RWPE2 (cell line): ENCODE data around the gene MIB1.

Experiments
- ATAC-seq: fragments of 200-7000 bp; cut with Tn5 transposase; 3 replicates; pipeline ENCODE4 v1.9.1; 2021; ENCODE audit warnings: low read depth
- DNase-seq: peaks from one replicate; pipeline ENCODE4 v3.0.0-alpha.2; 2020; ENCODE audit warnings: low spot score
- H3K27ac ChIP-seq: fragments of 450-650 bp; 2 replicates; pipeline ENCODE4 v1.5.1; 2017; ENCODE audit warnings: mild to moderate bottlenecking; ENCODE audit not compliant: poor library complexity, severe bottlenecking
- H3K27me3 ChIP-seq: fragments of 250-450 bp; sonication (Bioruptor Pico); 2 replicates; pipeline ENCODE4 v1.5.1; 2021; ENCODE audit warnings: mild to moderate bottlenecking, moderate library complexity; ENCODE audit not compliant: insufficient read depth, poor library complexity, severe bottlenecking
- H3K36me3 ChIP-seq: fragments of 250-450 bp; sonication (Bioruptor Pico); 2 replicates; pipeline ENCODE4 v1.5.1; 2020; ENCODE audit warnings: low read depth, mild to moderate bottlenecking, moderate library complexity
- H3K4me1 ChIP-seq: fragments of 250-450 bp; sonication (Bioruptor Pico); 2 replicates; pipeline ENCODE4 v1.5.1; 2021; ENCODE audit warnings: mild to moderate bottlenecking, moderate library complexity; ENCODE audit not compliant: insufficient read depth, poor library complexity, severe bottlenecking
- H3K4me3 ChIP-seq: fragments of 250-450 bp; sonication (Bioruptor Pico); 2 replicates; pipeline ENCODE4 v1.5.1; 2021; ENCODE audit warnings: mild to moderate bottlenecking, moderate library complexity; ENCODE audit not compliant: severe bottlenecking
- H3K9me3 ChIP-seq: fragments of 250-450 bp; sonication (Bioruptor Pico); 2 replicates; pipeline ENCODE4 v1.5.1; 2021; ENCODE audit warnings: mild to moderate bottlenecking, moderate library complexity; ENCODE audit not compliant: severe bottlenecking
- TF ChIP-seq, protein P1 (sequence below): fragments of 450-650 bp; IDR thresholded peaks from one replicate; pipeline ENCODE4 v1.5.1; 2017; ENCODE audit warnings: mild to moderate bottlenecking, moderate library complexity; ENCODE audit not compliant: poor library complexity, severe bottlenecking

MIB1 gene

DNA sequence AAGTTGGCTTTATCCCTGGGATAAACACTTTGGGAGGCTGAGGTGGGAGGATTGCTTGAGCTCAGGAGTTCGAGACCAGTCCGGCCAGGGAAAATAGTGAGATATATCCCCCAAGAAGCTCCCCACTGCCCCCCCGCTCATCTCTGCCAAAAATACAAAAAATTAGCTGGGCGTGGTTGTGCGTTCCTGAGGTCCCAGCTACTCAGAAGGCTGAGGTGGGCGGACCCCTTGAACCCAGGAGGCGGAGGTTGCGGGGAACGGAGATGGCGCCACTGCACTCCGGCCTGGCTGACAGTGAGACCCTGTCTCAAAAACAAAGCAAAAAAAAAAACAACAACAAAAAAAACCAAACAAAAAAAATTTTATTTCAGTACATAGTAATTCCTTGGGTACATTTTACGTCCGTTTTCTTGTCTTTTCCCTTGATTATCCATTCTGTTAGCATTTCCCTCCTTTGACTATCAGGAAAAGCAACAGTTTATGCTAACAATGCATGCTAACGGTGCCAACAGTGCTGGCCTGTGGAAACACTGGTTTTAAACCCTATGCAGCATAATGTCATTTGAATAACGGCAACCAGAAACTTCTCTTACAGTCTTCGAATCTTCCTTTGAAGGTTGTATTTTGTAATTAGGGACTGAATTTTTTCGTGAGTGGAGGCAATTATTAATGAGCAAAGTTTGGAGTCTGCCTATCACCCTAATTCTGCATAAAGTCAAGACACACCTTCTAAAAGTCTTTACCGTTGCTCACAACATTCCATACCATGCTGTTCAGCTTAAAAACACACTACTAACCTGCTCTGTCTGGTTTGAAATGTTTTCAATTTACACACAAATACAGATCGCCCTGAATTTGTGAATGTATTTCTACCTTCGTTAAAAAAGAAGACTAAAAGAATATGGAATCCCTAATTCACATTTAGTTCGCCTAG is 721 bp upstream of the MIB1 start:
- ATAC-seq: peak; percentile 50
- no peaks in the 10 kb centered on the region for H3K9me3 ChIP-seq
- no peak for DNase-seq
- peaks cover 4% of the 10 kb centered on the region for H3K4me1 ChIP-seq
- TF ChIP-seq, protein P1, sequence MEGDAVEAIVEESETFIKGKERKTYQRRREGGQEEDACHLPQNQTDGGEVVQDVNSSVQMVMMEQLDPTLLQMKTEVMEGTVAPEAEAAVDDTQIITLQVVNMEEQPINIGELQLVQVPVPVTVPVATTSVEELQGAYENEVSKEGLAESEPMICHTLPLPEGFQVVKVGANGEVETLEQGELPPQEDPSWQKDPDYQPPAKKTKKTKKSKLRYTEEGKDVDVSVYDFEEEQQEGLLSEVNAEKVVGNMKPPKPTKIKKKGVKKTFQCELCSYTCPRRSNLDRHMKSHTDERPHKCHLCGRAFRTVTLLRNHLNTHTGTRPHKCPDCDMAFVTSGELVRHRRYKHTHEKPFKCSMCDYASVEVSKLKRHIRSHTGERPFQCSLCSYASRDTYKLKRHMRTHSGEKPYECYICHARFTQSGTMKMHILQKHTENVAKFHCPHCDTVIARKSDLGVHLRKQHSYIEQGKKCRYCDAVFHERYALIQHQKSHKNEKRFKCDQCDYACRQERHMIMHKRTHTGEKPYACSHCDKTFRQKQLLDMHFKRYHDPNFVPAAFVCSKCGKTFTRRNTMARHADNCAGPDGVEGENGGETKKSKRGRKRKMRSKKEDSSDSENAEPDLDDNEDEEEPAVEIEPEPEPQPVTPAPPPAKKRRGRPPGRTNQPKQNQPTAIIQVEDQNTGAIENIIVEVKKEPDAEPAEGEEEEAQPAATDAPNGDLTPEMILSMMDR: no peak
- 0 out of 2 replicates have a peak, but pooled peaks cover 4% of the 10 kb centered on the region for H3K36me3 ChIP-seq
- H3K27me3 ChIP-seq: no peaks in the 10 kb centered on the region
- H3K27ac ChIP-seq: peak overlapping the region; percentile 74
- peak overlapping the region; percentile 71 for H3K4me3 ChIP-seq

DNA sequence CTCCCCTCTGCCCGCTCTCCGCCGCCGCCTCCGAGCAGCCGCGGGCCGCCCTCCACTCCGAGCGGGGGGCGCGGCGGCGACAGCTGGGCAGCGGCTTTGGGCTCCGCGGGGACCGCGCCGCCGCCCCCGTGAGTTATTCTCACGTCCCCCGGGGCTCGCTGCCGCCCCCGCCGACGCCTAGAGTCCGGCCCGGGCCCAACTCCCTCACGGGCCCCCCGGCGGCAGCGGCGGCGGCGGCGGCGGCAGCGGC is 645 bp downstream of the MIB1 start:
- TF ChIP-seq, protein P1: no peak
- DNase-seq: no peak
- no peak for ATAC-seq
- Histone ChIP-seq H3K4me3 (peak overlapping the region; percentile 71), H3K9me3 (no peaks in the 10 kb centered on the region), H3K27me3 (no peaks in the 10 kb centered on the region), H3K36me3 (0 out of 2 replicates have a peak, but pooled peaks cover 4% of the 10 kb centered on the region), H3K27ac (peak overlapping the region; percentile 74), H3K4me1 (peaks cover 4% of the 10 kb centered on the region)

DNA sequence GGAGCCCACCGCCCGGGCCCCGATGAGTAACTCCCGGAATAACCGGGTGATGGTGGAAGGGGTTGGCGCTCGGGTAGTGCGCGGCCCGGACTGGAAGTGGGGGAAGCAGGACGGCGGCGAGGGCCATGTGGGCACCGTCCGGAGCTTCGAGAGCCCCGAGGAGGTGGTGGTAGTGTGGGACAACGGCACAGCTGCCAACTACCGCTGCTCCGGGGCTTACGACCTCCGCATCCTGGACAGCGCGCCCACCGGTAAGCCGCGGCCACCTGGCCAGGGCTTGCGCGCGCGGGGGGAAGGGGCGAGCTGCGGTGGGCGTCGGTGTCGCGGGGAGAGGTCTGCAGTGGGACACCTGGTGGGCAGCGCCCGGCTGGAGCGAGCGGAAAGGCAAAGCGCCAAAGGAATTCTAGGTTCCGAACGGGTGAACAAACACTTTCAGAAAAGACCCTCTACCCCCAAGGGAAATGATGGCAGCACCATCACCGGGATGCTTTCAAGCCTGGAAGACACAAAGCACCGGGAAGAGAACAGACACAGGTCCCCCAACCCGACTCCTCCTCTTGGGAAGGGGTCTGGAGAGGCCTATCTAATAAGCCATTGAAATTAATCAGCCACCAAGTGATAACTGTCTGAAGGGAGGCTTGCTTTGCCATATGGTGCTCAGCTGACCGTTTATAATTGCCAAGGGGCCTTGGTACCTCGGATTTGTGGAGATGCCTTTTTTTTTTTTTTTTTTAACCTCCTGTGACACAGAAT is 1.1 kb downstream of the MIB1 start:
- Histone ChIP-seq H3K4me3 (peak overlapping the region; percentile 71), H3K27ac (peak overlapping the region; percentile 74)
- no peak; the same call in 2 of the 3 replicates for ATAC-seq

DNA sequence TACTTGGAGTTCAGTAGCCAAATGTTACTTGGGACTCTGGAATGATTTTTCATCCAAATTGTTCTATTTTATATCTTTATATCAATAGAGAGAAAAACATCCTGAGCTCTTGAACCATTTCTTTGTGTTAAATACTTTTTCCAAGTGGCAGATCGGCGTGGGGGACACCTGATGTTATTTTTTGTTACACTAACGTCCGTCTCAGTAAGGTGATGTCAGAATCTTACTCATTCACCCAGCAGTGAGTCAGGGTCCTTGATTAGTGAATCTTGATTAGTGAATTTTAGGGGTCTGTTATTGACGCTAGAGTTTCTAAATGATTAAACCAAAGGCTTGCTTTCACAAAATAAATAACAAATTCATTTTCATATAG is 1.7 kb downstream of the MIB1 start:
- peak overlapping the region; percentile 71 for H3K4me3 ChIP-seq
- ATAC-seq (no peak), DNase-seq (no peak)
- H3K36me3 ChIP-seq: 0 out of 2 replicates have a peak, but pooled peaks cover 4% of the 10 kb centered on the region
- no peaks in the 10 kb centered on the region for H3K9me3 ChIP-seq
- TF ChIP-seq, protein P1: no peak
- H3K4me1 ChIP-seq: peaks cover 4% of the 10 kb centered on the region
- no peaks in the 10 kb centered on the region for H3K27me3 ChIP-seq
- peak overlapping the region; percentile 74 for H3K27ac ChIP-seq

More for the DNA sequence above, 1.1 kb downstream of the MIB1 start:
- H3K9me3 ChIP-seq: no peaks in the 10 kb centered on the region
- TF ChIP-seq, protein P1: peak; percentile 10
- DNase-seq: no peak
- no peaks in the 10 kb centered on the region for H3K27me3 ChIP-seq
- H3K4me1 ChIP-seq: peaks cover 4% of the 10 kb centered on the region
- 0 out of 2 replicates have a peak, but pooled peaks cover 4% of the 10 kb centered on the region for H3K36me3 ChIP-seq
